ENCODE measurements around the gene MRPL19.
A peak's percentile ranks its signal among the peaks of the same experiment; 100 is the strongest.
"Not testable (repeated sequence)": the region's sequence is repeated elsewhere in the genome, so short reads cannot be mapped to it uniquely, and the experiment has no call there.

Gene MRPL19

DNA sequence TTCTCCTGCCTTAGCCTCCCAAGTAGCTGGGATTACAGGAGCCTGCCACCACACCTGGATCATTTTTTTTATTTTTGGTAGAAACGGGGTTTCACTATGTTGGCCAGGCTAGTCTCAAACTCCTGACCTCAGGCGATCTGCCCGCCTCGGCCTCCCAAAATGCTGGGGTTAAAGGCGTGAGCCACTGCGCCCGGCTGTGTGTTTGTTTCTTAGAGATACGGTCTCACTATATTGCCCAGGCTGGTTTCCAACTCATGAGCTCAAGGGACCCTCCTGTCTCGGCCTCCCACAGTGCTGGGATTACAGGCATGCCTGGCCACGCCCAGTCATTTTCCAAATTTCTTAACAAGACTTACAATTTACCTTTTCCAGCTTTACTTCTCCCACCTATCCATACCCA is 940 bp upstream of the MRPL19 start:
- H3K4me3 ChIP-seq (ENCODE audit: low read length), result no peak overlapping the region
- no peak overlapping the region for H3K9ac ChIP-seq (ENCODE audit: low read length)
- H3K4me1 ChIP-seq (ENCODE audit: control insufficient read depth, insufficient read depth, low read length), result no peaks in the 10 kb centered on the region
- H3K36me3 ChIP-seq (ENCODE audit: control insufficient read depth, insufficient read depth, low read length), result no peaks in the 10 kb centered on the region
- no peaks in the 10 kb centered on the region for H3K27me3 ChIP-seq (ENCODE audit: control insufficient read depth, insufficient read depth, low read length)
- H3K9me3 ChIP-seq (ENCODE audit: control insufficient read depth, low read length), result no peaks in the 10 kb centered on the region

DNA sequence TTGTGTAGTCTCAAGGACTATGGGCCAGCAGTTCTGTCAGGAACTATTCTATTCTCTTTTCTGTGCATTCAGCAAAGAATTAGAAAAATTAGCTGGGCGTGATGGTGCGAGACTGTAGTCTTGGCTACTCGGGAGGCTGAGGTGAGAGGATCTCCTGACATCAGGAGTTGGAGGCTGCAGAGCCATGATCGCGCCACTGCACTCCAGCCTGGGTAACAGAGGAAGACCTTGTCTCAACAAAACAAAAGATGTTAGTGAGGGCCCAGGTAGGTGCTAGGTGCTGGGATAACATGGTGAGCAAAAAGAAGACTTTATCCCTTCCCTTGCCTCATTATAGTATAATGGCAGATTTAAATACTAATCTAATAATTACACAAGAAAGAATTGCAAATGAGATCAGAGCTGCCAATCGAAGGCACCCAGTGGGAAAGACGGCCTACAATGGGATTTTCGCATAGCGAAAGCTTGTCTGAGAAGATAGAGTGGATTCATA is 447 bp upstream of the MRPL19 start:
- no peaks in the 10 kb centered on the region for H3K9me3 ChIP-seq (ENCODE audit: control insufficient read depth, low read length)
- peak overlapping the region; percentile 74 for H3K4me3 ChIP-seq (ENCODE audit: low read length)
- H3K9ac ChIP-seq (ENCODE audit: low read length), result peak overlapping the region; percentile 84
- H3K36me3 ChIP-seq (ENCODE audit: control insufficient read depth, insufficient read depth, low read length), result peaks cover 4% of the 10 kb centered on the region
- no peaks in the 10 kb centered on the region for H3K27me3 ChIP-seq (ENCODE audit: control insufficient read depth, insufficient read depth, low read length)
- H3K4me1 ChIP-seq (ENCODE audit: control insufficient read depth, insufficient read depth, low read length), result no peaks in the 10 kb centered on the region

DNA sequence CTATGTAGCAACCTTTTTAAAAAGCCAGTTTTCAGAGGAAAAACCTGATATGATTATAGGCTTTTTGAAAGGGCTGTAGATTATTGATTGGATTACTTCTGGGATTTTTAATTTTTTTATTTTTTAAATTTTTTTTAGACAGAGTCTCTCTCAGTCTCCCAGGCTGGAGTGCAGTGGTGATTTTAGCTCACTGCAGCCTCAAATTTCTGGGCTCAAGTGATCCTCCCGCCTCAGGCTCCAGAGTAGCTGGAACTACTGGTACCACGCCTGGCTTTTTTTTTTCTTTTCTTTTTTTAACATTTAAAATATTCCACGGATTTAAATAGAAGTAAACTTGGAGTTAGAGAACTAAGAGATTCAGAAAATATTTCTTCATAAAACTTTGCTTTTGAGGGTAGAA is 1.2 kb downstream of the MRPL19 start:
- peak overlapping the region; percentile 84 for H3K9ac ChIP-seq (ENCODE audit: low read length)
- H3K9me3 ChIP-seq (ENCODE audit: control insufficient read depth, low read length), result no peaks in the 10 kb centered on the region
- H3K27me3 ChIP-seq (ENCODE audit: control insufficient read depth, insufficient read depth, low read length), result no peaks in the 10 kb centered on the region
- H3K4me3 ChIP-seq (ENCODE audit: low read length), result no peak overlapping the region
- H3K4me1 ChIP-seq (ENCODE audit: control insufficient read depth, insufficient read depth, low read length), result no peaks in the 10 kb centered on the region
- peaks cover 6% of the 10 kb centered on the region for H3K36me3 ChIP-seq (ENCODE audit: control insufficient read depth, insufficient read depth, low read length)

DNA sequence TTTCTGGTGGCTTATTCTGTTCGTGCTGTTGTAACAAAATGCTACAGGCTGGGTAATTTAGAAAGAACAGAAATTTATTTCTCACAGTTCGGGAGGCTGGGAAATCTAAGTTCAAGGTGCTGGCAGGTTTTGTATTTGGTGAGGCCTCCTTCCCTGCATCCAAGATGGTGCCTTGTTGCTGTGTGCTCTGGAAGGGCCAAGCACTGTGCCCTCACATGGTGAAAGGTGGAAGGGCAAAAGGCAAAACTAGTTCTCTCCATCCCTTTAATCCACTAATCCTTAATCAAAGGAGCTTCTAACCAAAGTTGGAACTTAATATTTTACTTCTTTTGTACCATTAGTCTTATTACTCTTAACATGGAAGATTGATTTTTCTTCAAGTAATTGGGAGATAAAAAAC is 7.4 kb downstream of the MRPL19 start:
- no peaks in the 10 kb centered on the region for H3K27me3 ChIP-seq (ENCODE audit: control insufficient read depth, insufficient read depth, low read length)
- H3K9ac ChIP-seq (ENCODE audit: low read length), result no peak overlapping the region
- peaks cover 6% of the 10 kb centered on the region for H3K36me3 ChIP-seq (ENCODE audit: control insufficient read depth, insufficient read depth, low read length)
- H3K9me3 ChIP-seq (ENCODE audit: control insufficient read depth, low read length), result no peaks in the 10 kb centered on the region
- H3K4me1 ChIP-seq (ENCODE audit: control insufficient read depth, insufficient read depth, low read length), result no peaks in the 10 kb centered on the region
- no peak overlapping the region for H3K4me3 ChIP-seq (ENCODE audit: low read length)

GRCh38 chr2:75655861-75656260 is 9.3 kb downstream of the MRPL19 start:
- H3K9me3 ChIP-seq (ENCODE audit: control insufficient read depth, low read length), result no peaks in the 10 kb centered on the region
- H3K4me3 ChIP-seq (ENCODE audit: low read length), result no peak overlapping the region
- peaks cover 5% of the 10 kb centered on the region for H3K36me3 ChIP-seq (ENCODE audit: control insufficient read depth, insufficient read depth, low read length)
- no peak overlapping the region for H3K9ac ChIP-seq (ENCODE audit: low read length)
- H3K4me1 ChIP-seq (ENCODE audit: control insufficient read depth, insufficient read depth, low read length), result no peaks in the 10 kb centered on the region
- no peaks in the 10 kb centered on the region for H3K27me3 ChIP-seq (ENCODE audit: control insufficient read depth, insufficient read depth, low read length)

DNA sequence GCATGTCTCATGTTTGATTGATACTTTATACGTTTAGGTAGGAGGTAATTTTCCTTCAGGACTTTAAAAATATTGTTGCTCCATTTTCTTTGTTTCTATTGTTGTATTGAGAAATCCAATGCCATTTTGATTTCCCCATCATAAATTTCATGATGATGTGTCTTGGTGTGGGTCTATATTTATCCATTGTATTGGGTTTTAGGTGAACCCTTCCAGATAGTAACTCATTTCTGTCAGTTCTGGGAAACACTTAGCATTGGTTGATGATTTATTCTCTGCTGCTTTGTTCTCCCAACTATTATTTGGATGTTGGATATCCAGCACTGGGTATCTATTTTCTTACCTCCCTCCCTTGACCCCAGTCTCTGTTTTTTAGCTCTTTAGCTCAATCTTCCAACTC is 10.0 kb downstream of the MRPL19 start:
- no peaks in the 10 kb centered on the region for H3K9me3 ChIP-seq (ENCODE audit: control insufficient read depth, low read length)
- no peaks in the 10 kb centered on the region for H3K27me3 ChIP-seq (ENCODE audit: control insufficient read depth, insufficient read depth, low read length)
- H3K9ac ChIP-seq (ENCODE audit: low read length), result no peak overlapping the region
- H3K4me3 ChIP-seq (ENCODE audit: low read length), result no peak overlapping the region
- no peaks in the 10 kb centered on the region for H3K4me1 ChIP-seq (ENCODE audit: control insufficient read depth, insufficient read depth, low read length)
- H3K36me3 ChIP-seq (ENCODE audit: control insufficient read depth, insufficient read depth, low read length), result peaks cover 3% of the 10 kb centered on the region

GRCh38 chr2:75657798-75658197 is 11.2 kb downstream of the MRPL19 start:
- H3K27me3 ChIP-seq (ENCODE audit: control insufficient read depth, insufficient read depth, low read length), result no peaks in the 10 kb centered on the region
- H3K36me3 ChIP-seq (ENCODE audit: control insufficient read depth, insufficient read depth, low read length), result peaks cover 6% of the 10 kb centered on the region
- no peak overlapping the region for H3K9ac ChIP-seq (ENCODE audit: low read length)
- H3K9me3 ChIP-seq (ENCODE audit: control insufficient read depth, low read length), result no peaks in the 10 kb centered on the region
- no peak overlapping the region for H3K4me3 ChIP-seq (ENCODE audit: low read length)
- no peaks in the 10 kb centered on the region for H3K4me1 ChIP-seq (ENCODE audit: control insufficient read depth, insufficient read depth, low read length)

DNA sequence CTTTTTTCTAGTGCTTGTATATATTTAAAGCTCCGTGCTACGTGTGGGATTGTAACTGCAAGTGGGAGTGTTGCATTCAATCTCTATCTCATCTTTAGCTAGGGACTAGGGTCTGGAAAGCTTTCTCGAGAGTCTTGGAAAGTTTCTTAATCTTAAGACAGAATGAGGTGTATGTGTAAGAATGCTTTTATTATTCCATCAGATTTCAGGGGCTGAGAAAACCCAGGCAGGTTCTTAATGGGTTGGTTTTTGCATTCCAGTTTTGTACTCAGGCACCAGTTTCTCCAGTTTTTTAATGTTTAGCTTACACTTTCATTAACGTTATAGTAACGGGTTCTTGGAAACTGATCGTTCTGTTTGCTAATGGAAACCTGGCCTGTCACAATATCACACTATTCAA is 20.3 kb downstream of the MRPL19 start:
- H3K4me1 ChIP-seq (ENCODE audit: control insufficient read depth, insufficient read depth, low read length), result no peaks in the 10 kb centered on the region
- no peaks in the 10 kb centered on the region for H3K36me3 ChIP-seq (ENCODE audit: control insufficient read depth, insufficient read depth, low read length)
- no peak overlapping the region for H3K9ac ChIP-seq (ENCODE audit: low read length)
- no peak overlapping the region for H3K4me3 ChIP-seq (ENCODE audit: low read length)
- H3K9me3 ChIP-seq (ENCODE audit: control insufficient read depth, low read length), result no peaks in the 10 kb centered on the region
- H3K27me3 ChIP-seq (ENCODE audit: control insufficient read depth, insufficient read depth, low read length), result no peaks in the 10 kb centered on the region

DNA sequence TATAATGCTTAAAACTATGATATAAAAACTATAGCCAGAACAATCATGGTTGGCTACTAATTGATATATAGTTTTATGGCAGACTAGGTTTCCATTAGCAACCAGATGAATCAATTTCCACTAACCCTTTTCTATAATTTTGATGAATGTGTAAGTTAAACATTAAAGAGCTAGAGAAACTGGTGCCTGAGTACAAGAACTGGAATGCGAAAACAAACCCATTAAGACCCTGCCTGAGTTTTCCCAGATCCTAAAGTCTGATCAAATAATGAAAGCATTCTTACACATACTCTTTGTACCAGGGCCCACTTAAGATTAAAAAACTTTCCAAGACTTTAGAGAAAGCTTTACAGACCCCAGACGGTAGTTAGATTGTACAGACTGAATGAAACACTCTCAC is 21.3 kb downstream of the MRPL19 start:
- no peaks in the 10 kb centered on the region for H3K4me1 ChIP-seq (ENCODE audit: control insufficient read depth, insufficient read depth, low read length)
- H3K27me3 ChIP-seq (ENCODE audit: control insufficient read depth, insufficient read depth, low read length), result no peaks in the 10 kb centered on the region
- no peaks in the 10 kb centered on the region for H3K9me3 ChIP-seq (ENCODE audit: control insufficient read depth, low read length)
- no peaks in the 10 kb centered on the region for H3K36me3 ChIP-seq (ENCODE audit: control insufficient read depth, insufficient read depth, low read length)
- no peak overlapping the region for H3K4me3 ChIP-seq (ENCODE audit: low read length)
- H3K9ac ChIP-seq (ENCODE audit: low read length), result no peak overlapping the region

DNA sequence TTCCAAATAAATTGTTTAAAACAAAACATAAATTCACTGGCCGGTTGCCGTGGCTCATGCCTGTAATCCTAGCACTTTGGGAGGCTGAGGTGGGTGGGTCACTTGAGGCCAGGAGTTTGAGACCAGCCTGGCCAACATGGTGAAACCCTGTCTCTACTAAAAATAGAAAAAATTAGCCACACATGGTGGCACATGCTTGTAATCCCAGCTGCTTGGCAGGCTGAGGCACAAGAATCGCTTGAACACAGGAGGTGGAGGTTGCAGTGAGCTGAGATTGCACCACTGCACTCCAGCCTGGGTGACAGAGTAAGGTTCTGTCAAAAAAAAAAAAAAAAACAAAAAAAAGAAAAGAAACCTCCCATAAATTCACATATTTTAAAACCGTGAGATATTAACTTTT is 28.8 kb downstream of the MRPL19 start:
- H3K36me3 ChIP-seq (ENCODE audit: control insufficient read depth, insufficient read depth, low read length); H3K4me1 ChIP-seq (ENCODE audit: control insufficient read depth, insufficient read depth, low read length); H3K9me3 ChIP-seq (ENCODE audit: control insufficient read depth, low read length); H3K27me3 ChIP-seq (ENCODE audit: control insufficient read depth, insufficient read depth, low read length); H3K9ac ChIP-seq (ENCODE audit: low read length); H3K4me3 ChIP-seq (ENCODE audit: low read length): not testable (repeated sequence)

DNA sequence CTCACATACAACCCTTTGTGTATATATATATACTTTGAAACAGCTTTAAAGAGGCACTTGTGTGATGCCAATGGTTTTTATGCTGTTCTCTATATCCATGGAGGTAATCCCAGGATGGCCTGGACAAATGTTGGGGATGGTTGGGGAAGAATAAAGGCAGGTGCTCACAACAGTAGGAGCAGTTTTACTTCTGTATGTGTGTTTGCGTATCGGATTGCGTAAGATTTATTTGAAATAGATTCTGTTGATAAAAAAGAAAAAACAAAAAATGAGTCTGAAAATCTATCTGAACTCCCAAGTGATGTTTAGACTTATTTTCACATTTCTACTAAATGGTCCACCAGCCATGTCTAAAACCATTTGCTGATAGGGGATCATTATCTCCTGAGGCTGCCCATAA is 29.3 kb downstream of the MRPL19 start:
- no peaks in the 10 kb centered on the region for H3K36me3 ChIP-seq (ENCODE audit: control insufficient read depth, insufficient read depth, low read length)
- no peaks in the 10 kb centered on the region for H3K9me3 ChIP-seq (ENCODE audit: control insufficient read depth, low read length)
- H3K4me1 ChIP-seq (ENCODE audit: control insufficient read depth, insufficient read depth, low read length), result no peaks in the 10 kb centered on the region
- no peak overlapping the region for H3K4me3 ChIP-seq (ENCODE audit: low read length)
- no peak overlapping the region for H3K9ac ChIP-seq (ENCODE audit: low read length)
- H3K27me3 ChIP-seq (ENCODE audit: control insufficient read depth, insufficient read depth, low read length), result no peaks in the 10 kb centered on the region

DNA sequence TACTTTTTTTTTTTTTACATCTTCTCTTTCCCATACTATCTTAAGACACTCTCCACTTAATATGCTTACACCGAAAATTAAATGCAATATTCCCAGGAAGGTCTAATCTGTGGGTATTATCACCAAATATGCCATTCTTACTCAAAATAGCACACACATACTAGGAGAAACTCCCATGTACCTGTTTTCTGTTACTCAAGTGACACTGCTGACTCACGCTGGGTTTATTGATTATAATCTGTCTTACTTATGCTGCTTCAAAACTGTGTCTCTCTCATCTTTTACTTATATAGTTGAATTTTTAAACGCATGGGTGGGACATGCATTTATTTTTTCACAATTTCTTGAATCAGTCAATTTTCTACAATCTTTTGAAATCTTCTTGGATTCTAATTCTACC is 29.9 kb downstream of the MRPL19 start:
- no peaks in the 10 kb centered on the region for H3K4me1 ChIP-seq (ENCODE audit: control insufficient read depth, insufficient read depth, low read length)
- no peak overlapping the region for H3K4me3 ChIP-seq (ENCODE audit: low read length)
- H3K9me3 ChIP-seq (ENCODE audit: control insufficient read depth, low read length), result no peaks in the 10 kb centered on the region
- H3K9ac ChIP-seq (ENCODE audit: low read length), result no peak overlapping the region
- H3K27me3 ChIP-seq (ENCODE audit: control insufficient read depth, insufficient read depth, low read length), result no peaks in the 10 kb centered on the region
- H3K36me3 ChIP-seq (ENCODE audit: control insufficient read depth, insufficient read depth, low read length), result no peaks in the 10 kb centered on the region

DNA sequence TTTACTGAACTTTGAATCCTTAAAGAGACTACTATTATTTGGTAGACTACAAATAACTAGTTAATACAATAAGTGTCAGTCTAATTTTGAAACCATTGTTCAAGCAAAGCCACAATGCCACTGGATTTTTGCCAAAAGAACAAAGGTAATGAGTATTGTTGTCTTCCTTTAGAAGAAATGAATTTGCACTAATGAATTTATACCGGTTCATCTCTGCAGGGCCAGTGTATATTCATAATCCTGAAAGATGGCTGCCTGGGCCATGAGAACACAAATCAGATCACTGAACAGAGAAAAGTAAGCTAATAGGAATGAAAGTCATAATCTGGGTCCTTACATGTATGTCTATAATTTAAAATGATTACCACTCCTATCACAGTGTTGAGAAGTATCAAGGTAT is 33.0 kb downstream of the MRPL19 start:
- H3K9me3 ChIP-seq (ENCODE audit: control insufficient read depth, low read length), result no peaks in the 10 kb centered on the region
- no peaks in the 10 kb centered on the region for H3K36me3 ChIP-seq (ENCODE audit: control insufficient read depth, insufficient read depth, low read length)
- no peaks in the 10 kb centered on the region for H3K27me3 ChIP-seq (ENCODE audit: control insufficient read depth, insufficient read depth, low read length)
- no peak overlapping the region for H3K4me3 ChIP-seq (ENCODE audit: low read length)
- H3K4me1 ChIP-seq (ENCODE audit: control insufficient read depth, insufficient read depth, low read length), result no peaks in the 10 kb centered on the region
- no peak overlapping the region for H3K9ac ChIP-seq (ENCODE audit: low read length)
